Activated CD8-positive, alpha-beta memory T cell treated with anti-CD3 and anti-CD28 coated beads for 48 hours (primary cell): ENCODE results near the gene PI16.
A peak's percentile ranks its signal among the peaks of the same experiment; 100 is the strongest.

Experiments used
- DNase-seq, 3 experiments: peaks; one replicate each; pipeline ENCODE4 v3.0.0-alpha.2; 2020; ENCODE audit warnings: low read depth in 2 of 3, low spot score in 2 of 3

Gene PI16, protein sequence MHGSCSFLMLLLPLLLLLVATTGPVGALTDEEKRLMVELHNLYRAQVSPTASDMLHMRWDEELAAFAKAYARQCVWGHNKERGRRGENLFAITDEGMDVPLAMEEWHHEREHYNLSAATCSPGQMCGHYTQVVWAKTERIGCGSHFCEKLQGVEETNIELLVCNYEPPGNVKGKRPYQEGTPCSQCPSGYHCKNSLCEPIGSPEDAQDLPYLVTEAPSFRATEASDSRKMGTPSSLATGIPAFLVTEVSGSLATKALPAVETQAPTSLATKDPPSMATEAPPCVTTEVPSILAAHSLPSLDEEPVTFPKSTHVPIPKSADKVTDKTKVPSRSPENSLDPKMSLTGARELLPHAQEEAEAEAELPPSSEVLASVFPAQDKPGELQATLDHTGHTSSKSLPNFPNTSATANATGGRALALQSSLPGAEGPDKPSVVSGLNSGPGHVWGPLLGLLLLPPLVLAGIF

DNA sequence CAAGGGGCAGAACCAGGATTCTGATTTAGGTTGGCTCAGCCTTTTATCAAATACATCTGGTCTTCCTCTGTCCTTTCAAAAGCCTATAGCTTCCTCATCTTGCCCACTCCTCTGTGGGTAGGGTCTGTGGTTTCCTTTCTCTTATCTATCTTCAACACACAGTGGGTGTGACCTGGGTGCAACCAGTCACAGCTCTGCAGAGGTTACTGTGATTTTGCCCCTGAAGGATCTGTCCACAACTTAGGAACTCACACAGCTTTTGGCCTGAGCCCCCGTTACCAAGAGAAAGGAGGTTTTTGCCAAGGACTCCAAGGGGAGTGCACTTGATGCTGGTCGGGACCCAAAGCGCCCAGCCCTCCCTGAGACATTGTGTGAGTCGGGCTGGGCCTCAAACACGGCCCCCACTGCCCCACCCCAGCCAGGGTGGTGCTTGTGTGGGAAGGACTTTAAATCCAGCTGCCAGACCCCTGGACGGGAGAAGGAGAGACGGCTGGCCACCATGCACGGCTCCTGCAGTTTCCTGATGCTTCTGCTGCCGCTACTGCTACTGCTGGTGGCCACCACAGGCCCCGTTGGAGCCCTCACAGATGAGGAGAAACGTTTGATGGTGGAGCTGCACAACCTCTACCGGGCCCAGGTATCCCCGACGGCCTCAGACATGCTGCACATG is at the start of gene PI16:
PI16 (plus strand) TSS at position 477 of the 670 bp plus-strand sequence; CDS start at position 500, 23 bp downstream.
- no peak for DNase-seq

DNA sequence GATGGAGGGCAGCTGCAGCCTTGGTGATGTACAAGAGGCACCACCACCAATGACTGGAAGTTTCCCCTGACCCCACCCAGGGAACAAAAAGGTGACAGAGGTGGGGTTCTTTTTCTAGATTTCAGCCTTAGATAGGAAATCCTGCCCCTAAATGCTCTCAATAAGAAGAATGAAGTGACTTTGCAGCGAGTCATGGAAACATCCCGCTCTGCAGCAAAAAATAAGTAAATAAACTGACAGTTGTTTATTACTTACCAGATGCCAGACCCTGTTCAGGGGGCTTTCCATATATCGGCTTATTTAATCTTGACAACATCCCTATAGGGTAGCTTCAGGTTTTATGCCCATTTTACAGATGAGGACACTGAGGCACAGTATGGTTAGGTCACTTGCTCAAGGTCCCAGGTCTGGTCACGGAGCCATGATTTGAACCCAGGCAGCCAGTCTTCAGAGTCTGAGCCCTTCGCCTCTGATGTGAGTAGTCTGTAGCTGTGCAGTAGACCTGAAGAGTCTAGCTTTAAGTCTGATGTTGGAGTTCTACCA is 49.6 kb upstream of the PI16 start:
- no peak for DNase-seq

DNA sequence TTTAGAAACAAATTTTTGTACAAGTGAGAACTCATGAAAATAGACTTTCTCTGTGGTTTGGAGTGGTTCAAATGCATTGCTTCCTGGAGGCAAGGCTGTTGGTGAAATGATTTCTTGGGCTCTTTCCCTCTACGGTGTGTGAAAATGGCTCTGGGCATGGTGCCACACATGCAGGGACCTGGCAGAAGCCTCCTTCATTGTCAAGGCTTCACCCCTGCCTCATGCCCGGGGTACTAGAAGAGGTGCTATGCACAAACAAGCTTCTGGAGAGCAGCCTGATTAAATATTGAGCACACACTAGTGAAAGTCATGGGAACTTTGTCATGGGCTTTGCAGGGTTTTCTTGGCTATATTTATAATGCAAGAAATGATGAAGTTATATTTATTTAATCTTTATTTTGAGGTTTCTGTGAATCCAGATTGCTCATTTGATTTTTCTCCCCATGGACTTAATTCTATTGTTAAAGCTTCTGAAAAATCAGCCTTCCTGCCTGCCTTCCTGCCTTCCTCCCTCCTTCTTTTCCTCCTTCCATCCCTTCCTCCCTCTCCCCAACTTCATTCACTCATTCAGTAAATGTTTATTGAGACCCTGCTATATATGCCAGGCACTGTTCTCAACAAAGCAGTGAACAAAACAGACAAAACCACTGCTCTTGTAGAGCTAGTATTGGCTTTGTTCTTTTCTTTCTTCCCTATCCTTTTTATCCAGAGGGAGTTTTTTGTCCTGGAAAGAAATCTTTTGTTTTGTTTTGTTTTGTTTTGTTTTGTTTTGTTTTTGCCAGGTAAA is 47.8 kb upstream of the PI16 start:
- no peak for DNase-seq

DNA sequence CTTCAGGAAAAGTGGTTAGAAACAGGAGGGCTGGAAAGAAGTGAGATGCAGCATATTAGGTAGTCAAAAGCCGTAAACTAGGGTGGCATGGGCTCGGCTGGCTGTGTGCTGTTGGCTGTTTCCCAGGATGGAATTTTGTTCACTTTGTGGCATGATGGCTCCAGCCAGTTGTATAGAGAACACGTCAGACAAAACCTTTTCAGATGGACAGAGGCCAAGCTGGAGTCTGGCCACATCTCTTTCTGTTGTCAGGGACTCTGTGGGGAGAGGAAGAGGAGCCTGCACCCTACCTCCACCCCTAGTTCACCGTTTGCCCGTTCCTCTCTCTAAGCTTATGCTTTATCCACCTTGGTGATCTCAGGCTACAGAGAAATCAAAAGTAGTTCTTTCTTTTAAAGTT is 46.8 kb upstream of the PI16 start:
- DNase-seq, result no peak

DNA sequence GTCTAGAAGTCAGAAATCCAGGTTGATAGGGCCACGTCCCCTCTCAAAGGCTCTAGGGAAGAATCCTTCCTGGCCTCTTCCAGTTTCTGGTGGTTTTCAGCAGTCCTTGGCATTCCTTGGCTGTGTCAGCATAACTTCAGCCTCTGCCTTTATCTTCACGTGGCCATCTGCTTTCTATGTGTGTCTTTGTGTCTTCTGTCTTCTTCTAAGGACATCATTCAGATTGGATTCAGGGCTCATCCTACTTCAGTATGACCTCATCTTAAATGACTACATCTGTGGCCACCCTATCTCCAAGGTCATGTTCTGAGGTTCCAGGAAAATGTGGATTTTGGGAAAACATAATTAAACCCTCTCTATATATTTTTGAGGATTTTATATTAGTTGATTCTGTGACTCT is 45.8 kb upstream of the PI16 start:
- DNase-seq, result no peak

DNA sequence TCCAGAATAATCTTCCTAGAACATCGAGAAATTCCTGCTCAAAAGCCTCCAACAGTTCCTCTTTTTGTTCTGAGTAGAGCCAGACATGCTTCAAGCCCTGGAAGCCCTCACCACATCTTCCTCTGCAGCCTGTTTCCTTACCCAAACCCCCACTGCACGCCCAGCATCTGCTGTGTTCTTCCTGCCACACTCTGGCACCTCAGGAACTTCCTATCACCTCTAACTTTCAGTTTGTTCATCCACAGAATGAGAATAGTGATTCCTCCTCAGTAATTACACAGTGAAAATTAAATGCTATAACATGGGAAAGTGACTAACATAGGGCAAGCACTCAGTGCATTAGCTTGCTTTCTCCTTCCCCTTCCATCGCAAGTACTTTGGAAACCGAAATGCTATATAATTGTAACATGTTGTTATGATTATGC is 42.5 kb upstream of the PI16 start:
- DNase-seq, result peak in 1 of 3 experiments; percentile 9

DNA sequence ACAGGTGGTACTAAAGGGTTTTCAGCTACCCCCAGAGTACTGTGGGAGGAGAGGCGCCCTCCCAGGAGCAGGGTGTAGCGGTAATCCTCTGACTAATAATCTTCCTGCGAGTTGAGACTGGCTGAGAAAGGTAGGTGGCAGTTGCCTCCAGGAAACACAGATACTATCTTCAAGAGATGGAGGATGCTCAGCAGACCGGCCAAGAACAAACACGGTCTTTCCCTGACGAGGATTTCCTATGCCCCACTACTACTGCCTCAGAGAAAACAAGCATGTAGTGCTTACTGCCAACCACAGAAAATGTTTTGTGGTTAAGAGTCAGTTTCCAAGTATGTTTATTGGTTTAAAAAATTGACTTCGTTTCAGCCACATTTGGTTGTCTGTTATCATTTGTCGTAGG is 42.0 kb upstream of the PI16 start:
- DNase-seq, result peak; percentile 28 to 40 (median 38)

DNA sequence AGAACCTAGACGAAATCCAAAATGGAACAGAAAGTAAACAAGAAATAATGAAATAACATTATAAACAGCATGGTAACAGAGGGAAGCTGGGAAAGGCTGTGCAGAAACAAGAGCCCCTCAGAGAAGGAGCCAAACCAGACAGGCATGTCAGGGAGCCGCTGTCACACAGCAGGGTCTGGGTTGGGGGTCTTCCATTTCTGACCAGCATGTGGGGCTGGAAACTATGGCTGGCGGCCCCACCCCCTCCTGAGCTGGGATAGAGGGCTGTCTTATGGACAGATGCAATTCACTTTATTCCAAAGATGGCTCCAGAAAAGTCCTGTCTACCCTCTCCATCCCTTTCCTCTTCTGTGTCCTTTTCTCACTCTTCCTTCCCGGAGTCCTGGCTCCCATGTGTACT is 41.5 kb upstream of the PI16 start:
- no peak for DNase-seq

DNA sequence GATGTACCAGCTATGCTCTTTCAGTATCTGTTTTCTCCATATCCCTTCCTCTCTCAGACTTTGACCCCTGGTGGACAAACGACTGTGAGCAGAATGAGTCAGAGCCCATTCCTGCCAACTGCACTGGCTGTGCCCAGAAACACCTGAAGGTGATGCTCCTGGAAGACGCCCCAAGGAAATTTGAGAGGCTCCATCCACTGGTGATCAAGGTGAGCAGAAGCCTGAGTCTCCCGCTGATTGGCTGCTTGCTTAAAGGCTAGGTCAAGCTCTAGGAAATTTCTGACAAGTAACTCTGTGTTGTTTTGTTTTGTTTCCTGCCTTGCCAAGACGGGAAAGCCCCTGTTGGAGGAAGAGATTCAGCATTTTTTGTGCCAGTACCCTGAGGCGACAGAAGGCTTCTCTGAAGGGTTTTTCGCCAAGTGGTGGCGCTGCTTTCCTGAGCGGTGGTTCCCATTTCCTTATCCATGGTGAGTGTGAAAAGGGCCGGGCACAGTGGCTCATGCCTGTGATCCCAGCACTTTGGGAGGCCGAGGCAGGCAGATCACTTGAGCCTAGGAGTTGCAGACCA is 40.2 kb upstream of the PI16 start:
- no peak for DNase-seq

DNA sequence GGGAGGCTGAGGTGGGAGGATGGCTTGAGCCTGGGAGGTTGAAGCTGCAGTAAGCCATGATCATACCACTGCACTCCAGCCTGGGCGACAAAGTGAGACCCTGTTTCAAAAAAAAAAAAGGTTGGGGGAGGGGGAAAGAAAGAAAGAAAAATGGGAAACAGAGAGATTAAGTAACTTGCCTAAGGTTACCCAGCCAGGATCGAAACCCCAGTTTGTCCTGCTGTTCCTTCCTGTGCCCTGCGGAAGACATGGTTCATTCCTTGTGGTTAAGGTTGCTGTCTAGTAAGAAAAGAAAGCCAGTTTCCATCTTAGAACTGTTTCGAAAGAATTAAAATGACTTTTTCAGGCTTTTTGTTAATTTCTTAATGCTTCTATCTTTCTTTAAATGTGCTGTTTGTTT is 38.9 kb upstream of the PI16 start:
- DNase-seq, result no peak

DNA sequence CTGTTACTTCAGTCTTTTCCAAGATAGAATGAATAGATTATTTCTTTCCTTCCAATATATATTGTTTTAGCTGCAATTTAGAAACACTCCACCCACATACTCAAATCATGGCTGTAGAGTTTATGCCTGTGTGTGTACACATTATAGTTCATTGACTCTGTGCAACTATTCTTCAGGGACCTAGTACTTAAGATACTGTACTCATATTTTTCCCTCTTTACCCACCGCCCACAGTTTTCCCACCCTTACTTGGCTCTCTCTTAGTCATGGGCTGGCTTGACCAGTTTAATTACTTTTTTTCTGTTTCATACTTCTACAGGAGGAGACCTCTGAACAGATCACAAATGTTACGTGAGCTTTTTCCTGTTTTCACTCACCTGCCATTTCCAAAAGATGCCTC is 38.4 kb upstream of the PI16 start:
- DNase-seq, result no peak

DNA sequence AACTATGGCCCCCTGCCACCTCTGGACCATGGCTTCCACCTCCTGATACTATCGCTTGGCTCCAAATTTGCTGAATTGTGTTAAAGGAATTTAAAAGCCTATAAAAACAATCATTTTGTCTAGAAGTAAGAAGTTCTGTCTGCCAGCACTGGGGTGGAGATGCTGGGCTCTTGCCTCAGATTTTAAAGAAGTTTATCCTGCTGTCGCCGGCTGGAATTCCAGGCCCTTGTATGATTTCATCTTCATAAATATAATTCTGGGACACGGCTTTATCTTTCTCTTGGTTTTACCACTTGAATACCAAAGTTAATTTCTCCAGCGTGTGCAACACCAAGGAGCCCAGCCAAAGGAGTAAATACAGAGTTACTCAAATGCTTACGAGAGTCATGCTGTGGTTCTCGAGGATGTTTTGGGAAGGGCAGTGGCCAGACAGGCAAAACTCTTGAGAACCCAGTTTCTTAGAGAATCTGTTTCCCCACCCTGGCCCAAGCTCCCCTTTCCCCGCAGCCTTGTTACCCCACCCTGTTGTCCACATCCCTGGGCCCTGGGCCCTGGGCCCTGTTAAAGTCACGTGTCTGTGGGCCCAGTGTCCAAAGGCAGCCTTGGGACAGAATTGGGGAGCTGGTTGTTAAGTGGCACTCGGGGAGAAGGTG is 36.9 kb upstream of the PI16 start:
- no peak for DNase-seq

DNA sequence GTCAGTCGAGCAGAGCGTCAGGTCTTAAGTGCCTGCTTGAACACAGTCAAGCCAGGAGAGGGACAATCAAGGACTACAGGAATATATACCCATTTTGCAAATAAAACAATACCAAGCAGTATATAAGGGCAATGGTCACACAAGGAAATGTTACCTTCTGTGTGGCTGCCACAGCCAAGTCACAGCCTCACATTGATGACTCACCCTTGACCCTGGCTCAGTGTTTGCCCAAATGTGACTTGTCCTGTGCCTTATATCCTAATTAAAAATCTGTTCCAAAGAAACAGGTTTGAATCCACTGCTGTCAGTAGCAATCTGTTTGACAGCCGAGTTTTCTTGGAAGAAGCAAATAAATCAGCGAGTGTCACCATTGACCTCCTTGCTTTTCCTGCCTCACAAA is 34.5 kb upstream of the PI16 start:
- DNase-seq, result no peak

DNA sequence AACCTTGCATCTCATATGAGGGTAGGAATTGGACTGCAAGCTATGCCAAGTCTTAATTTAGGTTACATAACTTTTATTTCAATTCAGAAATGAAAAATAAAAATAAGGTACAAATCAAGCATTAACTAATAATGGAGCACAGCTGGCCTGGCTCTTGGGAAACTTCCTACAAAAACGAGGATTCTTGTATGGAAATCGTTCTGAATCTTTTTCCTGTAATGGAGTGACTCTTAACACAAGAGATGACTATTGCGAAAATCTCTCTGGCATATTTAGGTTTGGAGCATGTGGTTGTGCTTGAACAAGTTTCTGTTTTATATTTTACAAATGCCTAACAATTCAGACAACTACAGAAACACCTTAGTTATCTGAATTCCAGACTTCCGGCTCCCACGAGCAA is 34.0 kb upstream of the PI16 start:
- DNase-seq, result no peak

DNA sequence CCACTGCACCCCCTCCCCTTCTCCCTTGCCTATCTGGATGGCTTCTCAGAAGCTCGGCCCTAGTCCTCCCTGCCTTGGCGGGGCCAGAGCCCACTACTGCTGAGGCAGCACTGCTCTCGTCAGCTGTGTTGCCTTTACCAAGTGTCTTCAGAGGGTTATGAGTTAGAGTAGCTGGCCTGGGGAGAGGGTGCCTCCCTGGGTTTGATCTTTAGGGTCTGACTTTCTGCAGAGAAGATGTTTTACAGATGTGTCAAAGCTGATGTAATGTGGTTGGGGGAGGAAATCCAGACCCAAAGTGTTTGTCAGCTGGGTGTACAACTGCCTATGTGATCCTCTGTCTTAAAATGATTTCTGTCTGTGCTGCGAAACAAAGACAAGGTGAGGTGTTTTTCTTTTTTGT is 30.4 kb upstream of the PI16 start:
- DNase-seq, result no peak

DNA sequence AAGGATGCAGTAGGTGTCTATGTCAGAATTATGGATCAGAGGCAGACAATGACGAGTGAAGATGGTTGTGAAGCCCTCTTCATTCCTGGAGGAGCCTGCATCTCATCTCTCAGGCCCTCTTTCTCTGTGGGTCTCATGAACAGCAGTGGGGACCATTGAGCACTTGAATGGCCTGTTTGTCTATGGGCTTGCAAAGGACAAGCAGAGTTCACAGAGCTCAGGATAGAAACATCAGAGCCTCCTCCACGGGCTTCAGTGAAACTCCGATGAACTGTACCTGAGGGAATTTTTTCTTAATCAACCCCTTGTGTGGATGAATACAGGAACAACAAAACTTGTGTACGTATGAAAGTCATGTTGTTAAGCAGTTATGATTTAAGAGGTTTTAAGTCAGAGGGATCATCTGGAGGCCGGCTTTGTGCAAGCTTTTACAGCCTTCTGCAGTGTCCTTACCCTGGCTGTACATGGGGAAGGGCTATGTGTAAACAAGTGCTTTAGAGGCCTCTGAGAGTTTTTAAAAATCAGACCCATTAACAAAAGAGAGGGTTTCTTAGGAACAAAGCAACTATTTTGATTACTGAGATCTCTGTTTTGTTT is 29.7 kb upstream of the PI16 start:
- no peak for DNase-seq

DNA sequence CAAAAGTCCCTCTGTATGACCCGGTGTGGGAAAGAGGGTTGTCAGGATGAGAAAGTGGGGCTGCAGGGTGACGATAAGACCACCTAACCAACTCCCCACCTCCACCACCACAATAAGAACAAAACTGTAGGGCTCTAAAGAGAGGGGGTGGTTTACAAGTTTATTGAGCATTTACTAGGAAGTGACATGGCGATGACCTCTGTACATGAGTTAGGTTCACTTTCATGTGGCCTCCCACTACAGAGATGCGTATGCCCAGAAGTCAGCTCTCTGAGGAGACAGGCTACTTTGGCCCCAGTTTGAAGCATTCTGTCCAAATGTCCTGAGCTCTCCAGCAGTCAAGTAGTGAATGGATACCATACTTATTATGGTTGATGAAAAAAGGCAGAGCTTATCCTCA is 28.7 kb upstream of the PI16 start:
- DNase-seq, result no peak

DNA sequence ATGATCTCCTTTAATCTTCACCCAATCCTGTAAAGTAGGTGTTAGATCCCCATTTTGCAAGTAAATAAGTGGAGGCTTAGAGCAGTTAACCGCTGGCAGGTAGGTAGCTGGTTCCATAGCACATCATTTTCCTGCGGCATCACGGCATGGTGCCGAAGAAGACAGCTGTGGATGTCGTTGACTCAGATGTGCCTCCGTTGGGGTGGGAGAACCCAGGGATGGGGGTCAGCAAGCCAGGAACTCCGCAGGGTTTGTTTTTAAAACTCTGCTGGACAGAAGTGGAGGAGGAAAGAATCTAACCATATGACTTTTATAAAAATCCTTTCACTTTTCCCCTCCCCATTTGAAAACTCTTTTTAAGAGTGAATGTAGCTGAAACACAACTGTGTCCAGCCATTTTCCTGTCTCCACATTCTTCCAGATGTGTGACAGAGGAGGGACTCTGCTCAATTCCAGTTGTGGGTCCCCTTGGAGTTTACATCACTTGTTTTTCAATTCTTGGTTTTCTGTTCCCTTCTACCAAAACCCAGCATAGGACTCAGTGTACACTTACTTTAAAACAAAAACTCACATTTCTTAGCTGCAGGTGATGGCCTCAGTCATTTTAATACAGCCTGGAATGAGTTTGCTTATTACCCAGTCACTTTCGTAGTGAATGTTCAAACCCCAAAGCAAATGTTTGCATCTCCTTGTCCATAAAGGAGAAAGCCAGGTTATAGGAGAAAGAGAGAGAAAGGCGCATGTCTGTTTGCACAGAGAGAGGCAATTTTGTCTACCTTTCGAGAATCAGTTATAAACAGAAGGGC is 27.6 kb upstream of the PI16 start:
- no peak for DNase-seq
